ENCODE data around the gene FRYL. TPM values are rescaled to one million over a fixed set of nuclear protein-coding genes. Genes with fewer than 3 reads are reported as not detected.
A peak's percentile ranks its signal among the peaks of the same experiment; 100 is the strongest.

FRYL gene
- total RNA-seq, 2 experiments from 2014 or later = 44.8 to 54.2 TPM

DNA sequence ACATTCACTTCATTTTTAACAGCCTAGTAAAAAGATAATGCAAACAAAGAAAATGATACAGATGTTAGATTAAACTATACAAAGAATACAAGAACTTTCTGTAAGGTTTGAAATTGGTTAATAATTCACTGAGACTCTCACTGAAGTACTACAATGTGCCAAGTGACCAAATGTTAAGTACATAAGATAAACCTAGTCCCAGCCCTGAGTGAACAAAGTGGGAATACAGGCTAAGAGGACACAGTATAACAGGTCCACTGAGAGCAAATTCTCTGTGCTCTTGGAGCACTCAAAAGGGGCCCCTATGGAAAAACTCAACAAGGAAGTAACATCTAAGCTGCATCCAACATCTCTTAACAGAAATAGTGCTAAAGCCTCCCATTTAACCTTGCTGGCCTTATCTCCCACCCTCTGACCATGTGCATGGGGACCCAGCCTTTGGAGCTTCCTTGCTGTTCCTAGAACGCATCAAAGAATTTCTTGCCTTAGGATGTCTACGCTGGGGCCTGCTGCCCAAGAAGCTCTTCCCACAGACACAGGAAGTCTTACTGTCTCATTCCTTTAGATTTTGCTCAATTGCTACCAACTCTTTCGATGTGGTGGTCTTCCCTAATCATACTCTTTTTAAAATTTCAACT is 176.6 kb downstream of the FRYL start:
- no peak overlapping the region for H3K27ac Mint-ChIP-seq
- H3K4me1 Mint-ChIP-seq (ENCODE audit: low read depth) = no peaks in the 10 kb centered on the region
- no peaks in the 10 kb centered on the region for H3K27me3 Mint-ChIP-seq (ENCODE audit: low read depth)
- intact Hi-C loops (cut with micrococcal nuclease) = no loop called here
- H3K9me3 Mint-ChIP-seq = no peaks in the 10 kb centered on the region
- CTCF ChIA-PET = interaction anchor here (0.6 kb wide), 1 partner anchor 61 kb away, joined by 3 read pairs; no protein-coding TSS in a partner anchor
- no peak for DNase-seq
- peaks cover 5% of the 10 kb centered on the region for H3K36me3 Mint-ChIP-seq (ENCODE audit: low read depth)
- H3K4me3 Mint-ChIP-seq = no peak overlapping the region

DNA sequence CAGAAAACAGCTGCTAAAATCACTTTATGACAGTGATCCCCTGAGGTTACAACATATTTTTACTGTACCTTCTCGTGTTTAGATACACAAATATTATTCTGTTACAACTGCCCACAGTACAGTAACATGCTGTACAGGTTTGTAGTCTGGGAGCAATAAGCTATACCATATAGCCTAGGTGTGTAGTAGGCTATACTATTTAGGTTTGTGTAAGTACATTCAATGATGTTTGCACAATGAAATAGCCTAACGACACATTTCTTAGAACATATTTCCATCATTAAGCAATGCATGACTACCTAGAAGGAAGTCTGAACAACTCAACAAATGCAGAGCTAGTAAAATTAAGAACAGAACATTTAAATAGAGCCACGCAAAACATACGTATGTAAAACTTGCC is 177.3 kb downstream of the FRYL start:
- peaks cover 5% of the 10 kb centered on the region for H3K36me3 Mint-ChIP-seq (ENCODE audit: low read depth)

DNA sequence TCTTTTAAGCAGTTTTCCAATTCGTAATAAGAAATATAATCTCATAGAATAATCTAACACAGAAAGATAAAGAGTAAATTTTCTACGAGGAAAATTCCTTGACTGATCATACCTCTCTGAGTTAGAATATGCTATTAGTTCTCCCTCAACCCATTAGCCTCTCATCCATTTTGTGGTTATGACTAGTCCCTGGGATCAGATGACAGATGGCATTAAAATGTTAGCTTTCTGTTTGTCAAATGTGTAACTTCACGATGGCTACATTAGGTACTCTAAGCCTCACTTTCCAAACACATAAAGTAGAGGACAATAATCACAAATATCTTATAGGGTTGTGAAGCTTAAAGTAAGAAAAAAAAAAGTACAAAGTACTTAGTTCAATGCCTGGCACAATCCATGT is 177.9 kb downstream of the FRYL start:
- no peaks in the 10 kb centered on the region for H3K27me3 Mint-ChIP-seq (ENCODE audit: low read depth)
- DNase-seq = no peak
- peaks cover 5% of the 10 kb centered on the region for H3K36me3 Mint-ChIP-seq (ENCODE audit: low read depth)
- intact Hi-C loops (cut with micrococcal nuclease) = no loop called here
- no peaks in the 10 kb centered on the region for H3K4me1 Mint-ChIP-seq (ENCODE audit: low read depth)
- H3K27ac Mint-ChIP-seq = no peak overlapping the region
- no peaks in the 10 kb centered on the region for H3K9me3 Mint-ChIP-seq
- no peak overlapping the region for H3K4me3 Mint-ChIP-seq
- CTCF ChIA-PET = interaction anchor here (0.6 kb wide), 1 partner anchor 562 kb away, joined by 3 read pairs; no protein-coding TSS in a partner anchor

More for the DNA sequence above, 177.3 kb downstream of the FRYL start:
- no peak for DNase-seq
- H3K4me1 Mint-ChIP-seq (ENCODE audit: low read depth) = no peaks in the 10 kb centered on the region
- H3K4me3 Mint-ChIP-seq = no peak overlapping the region
- H3K27ac Mint-ChIP-seq = no peak overlapping the region
- no peaks in the 10 kb centered on the region for H3K9me3 Mint-ChIP-seq
- CTCF ChIA-PET = no interaction called here
- intact Hi-C loops (cut with micrococcal nuclease) = no loop called here
- no peaks in the 10 kb centered on the region for H3K27me3 Mint-ChIP-seq (ENCODE audit: low read depth)

DNA sequence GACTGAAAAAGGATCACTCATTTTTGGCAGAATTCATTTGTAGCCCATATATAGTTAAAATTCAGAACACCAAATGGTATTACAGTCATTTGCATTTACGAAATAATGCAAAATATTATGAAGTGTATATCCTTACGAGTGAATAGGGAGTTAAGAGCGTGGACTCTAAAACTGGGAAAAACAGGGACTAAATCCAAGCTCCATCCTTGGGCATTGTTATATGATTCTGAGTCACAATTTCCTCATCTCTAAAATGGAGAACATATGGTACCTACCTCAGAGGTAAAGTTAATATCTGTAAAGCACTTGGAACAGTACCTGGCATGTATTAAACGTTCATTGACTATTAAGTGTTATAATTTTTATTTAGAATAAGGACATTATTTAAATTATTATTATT is 183.7 kb downstream of the FRYL start:
- no peak overlapping the region for H3K4me3 Mint-ChIP-seq
- intact Hi-C loops (cut with micrococcal nuclease) = no loop called here
- H3K4me1 Mint-ChIP-seq (ENCODE audit: low read depth) = peaks cover 4% of the 10 kb centered on the region
- H3K9me3 Mint-ChIP-seq = no peaks in the 10 kb centered on the region
- CTCF ChIA-PET = interaction anchor here (0.6 kb wide), 1 partner anchor 423 kb away, joined by 3 read pairs; no protein-coding TSS in a partner anchor
- H3K27ac Mint-ChIP-seq = no peak overlapping the region
- DNase-seq = no peak
- H3K27me3 Mint-ChIP-seq (ENCODE audit: low read depth) = no peaks in the 10 kb centered on the region
- peaks cover 16% of the 10 kb centered on the region for H3K36me3 Mint-ChIP-seq (ENCODE audit: low read depth)

- DNase-seq = no peak
- H3K4me3 Mint-ChIP-seq = no peak overlapping the region
- intact Hi-C loops (cut with micrococcal nuclease) = no loop called here
- H3K27me3 Mint-ChIP-seq (ENCODE audit: low read depth) = no peaks in the 10 kb centered on the region
- H3K9me3 Mint-ChIP-seq = no peaks in the 10 kb centered on the region
- peaks cover 21% of the 10 kb centered on the region for H3K36me3 Mint-ChIP-seq (ENCODE audit: low read depth)
- no peak overlapping the region for H3K27ac Mint-ChIP-seq
- CTCF ChIA-PET = interaction anchor here (0.8 kb wide), 1 partner anchor 16 kb away, joined by 3 read pairs; no protein-coding TSS in a partner anchor
- peaks cover 7% of the 10 kb centered on the region for H3K4me1 Mint-ChIP-seq (ENCODE audit: low read depth)
Observed at GRCh38 chr4:48594180-48594579, 185.9 kb downstream of the FRYL start.

- CTCF ChIA-PET = no interaction called here
- DNase-seq = no peak
- Mint-ChIP-seq H3K4me3 (no peak overlapping the region), H3K9me3 (no peaks in the 10 kb centered on the region), H3K27me3 (ENCODE audit: low read depth) (no peaks in the 10 kb centered on the region), H3K36me3 (ENCODE audit: low read depth) (peaks cover 21% of the 10 kb centered on the region), H3K27ac (no peak overlapping the region), H3K4me1 (ENCODE audit: low read depth) (peaks cover 15% of the 10 kb centered on the region)
- intact Hi-C loops (cut with micrococcal nuclease) = no loop called here
Observed at GRCh38 chr4:48591372-48591771, 188.7 kb downstream of the FRYL start.

DNA sequence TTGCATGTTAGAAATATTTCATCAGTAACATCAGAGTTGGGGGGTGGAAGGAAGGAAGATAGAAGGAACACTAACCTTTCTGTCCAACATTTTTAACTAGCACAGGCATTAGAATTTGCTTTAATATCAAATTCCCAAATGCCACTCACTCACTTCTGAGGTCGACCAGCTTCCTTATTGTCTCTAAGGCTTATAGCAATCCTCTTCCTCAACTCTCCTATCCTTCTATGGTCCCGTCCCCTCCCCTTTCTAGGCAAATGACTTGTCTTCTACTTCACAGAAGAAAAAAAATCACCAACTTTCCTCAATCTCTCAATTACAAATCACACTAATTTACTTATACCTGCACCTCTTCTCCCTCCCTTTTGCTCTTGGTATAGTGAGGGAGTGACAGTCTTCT is 189.2 kb downstream of the FRYL start:
- intact Hi-C loops (cut with micrococcal nuclease) = no loop called here
- Mint-ChIP-seq H3K27ac (no peak overlapping the region), H3K4me3 (no peak overlapping the region), H3K27me3 (ENCODE audit: low read depth) (no peaks in the 10 kb centered on the region), H3K4me1 (ENCODE audit: low read depth) (peaks cover 15% of the 10 kb centered on the region), H3K36me3 (ENCODE audit: low read depth) (peaks cover 25% of the 10 kb centered on the region), H3K9me3 (no peaks in the 10 kb centered on the region)
- CTCF ChIA-PET = interaction anchor here (1.2 kb wide), 1 partner anchor 12 kb away, joined by 3 read pairs; no protein-coding TSS in a partner anchor
- no peak for DNase-seq

DNA sequence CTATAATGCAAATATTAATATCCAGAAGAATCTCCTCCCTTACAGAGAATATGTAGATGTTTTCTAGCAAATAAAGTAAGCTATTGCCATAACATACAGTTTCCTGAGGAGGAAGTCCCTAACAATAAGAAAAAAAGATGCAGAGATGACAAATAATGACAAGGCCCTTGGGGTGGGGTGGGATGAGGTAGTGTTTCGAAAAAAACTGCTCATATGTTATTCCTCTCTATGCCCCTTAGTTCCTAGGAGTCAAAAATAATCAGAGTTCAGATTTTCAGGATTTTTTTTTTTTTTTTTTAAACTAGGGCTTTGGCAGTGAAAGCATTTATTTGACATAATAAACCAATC is 191.0 kb downstream of the FRYL start:
- H3K27ac Mint-ChIP-seq = no peak overlapping the region
- no peak overlapping the region for H3K4me3 Mint-ChIP-seq
- intact Hi-C loops (cut with micrococcal nuclease) = no loop called here

GRCh38 chr4:48588230-48589097 is 191.6 kb downstream of the FRYL start:
- intact Hi-C loops (cut with micrococcal nuclease) = no loop called here
- Mint-ChIP-seq H3K36me3 (ENCODE audit: low read depth) (peaks cover 24% of the 10 kb centered on the region), H3K27me3 (ENCODE audit: low read depth) (no peaks in the 10 kb centered on the region), H3K4me1 (ENCODE audit: low read depth) (peaks cover 15% of the 10 kb centered on the region), H3K9me3 (no peaks in the 10 kb centered on the region), H3K4me3 (no peak overlapping the region), H3K27ac (peak overlapping the region; percentile 42)
- CTCF ChIA-PET = no interaction called here
- no peak for DNase-seq

More for the DNA sequence above, 191.0 kb downstream of the FRYL start:
- CTCF ChIA-PET = no interaction called here
- no peak for DNase-seq
- peaks cover 15% of the 10 kb centered on the region for H3K4me1 Mint-ChIP-seq (ENCODE audit: low read depth)
- peaks cover 25% of the 10 kb centered on the region for H3K36me3 Mint-ChIP-seq (ENCODE audit: low read depth)
- no peaks in the 10 kb centered on the region for H3K9me3 Mint-ChIP-seq
- H3K27me3 Mint-ChIP-seq (ENCODE audit: low read depth) = no peaks in the 10 kb centered on the region

DNA sequence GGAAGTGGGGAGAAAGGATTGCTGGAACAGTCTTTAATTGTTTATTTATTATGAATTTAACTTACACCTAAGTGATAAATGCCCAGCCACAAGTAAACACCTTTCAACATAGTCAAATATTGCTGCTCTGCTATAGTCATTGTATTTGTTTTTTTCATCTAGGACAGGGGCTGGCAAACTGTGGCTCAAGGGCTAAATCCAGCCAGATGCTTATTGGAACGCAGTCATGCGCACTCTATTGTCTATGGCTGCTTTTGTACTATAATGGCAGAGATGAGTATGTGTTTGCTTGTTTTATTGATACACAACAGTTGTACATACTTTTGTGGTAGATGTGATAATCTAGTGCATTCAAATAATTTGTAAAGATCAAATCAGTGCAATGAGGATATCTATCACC is 194.7 kb downstream of the FRYL start:
- H3K4me1 Mint-ChIP-seq (ENCODE audit: low read depth) = peaks cover 10% of the 10 kb centered on the region
- no peaks in the 10 kb centered on the region for H3K9me3 Mint-ChIP-seq
- no peak for DNase-seq
- intact Hi-C loops (cut with micrococcal nuclease) = no loop called here
- no peak overlapping the region for H3K4me3 Mint-ChIP-seq
- no peaks in the 10 kb centered on the region for H3K27me3 Mint-ChIP-seq (ENCODE audit: low read depth)
- peaks cover 19% of the 10 kb centered on the region for H3K36me3 Mint-ChIP-seq (ENCODE audit: low read depth)
- H3K27ac Mint-ChIP-seq = no peak overlapping the region
- CTCF ChIA-PET = no interaction called here

DNA sequence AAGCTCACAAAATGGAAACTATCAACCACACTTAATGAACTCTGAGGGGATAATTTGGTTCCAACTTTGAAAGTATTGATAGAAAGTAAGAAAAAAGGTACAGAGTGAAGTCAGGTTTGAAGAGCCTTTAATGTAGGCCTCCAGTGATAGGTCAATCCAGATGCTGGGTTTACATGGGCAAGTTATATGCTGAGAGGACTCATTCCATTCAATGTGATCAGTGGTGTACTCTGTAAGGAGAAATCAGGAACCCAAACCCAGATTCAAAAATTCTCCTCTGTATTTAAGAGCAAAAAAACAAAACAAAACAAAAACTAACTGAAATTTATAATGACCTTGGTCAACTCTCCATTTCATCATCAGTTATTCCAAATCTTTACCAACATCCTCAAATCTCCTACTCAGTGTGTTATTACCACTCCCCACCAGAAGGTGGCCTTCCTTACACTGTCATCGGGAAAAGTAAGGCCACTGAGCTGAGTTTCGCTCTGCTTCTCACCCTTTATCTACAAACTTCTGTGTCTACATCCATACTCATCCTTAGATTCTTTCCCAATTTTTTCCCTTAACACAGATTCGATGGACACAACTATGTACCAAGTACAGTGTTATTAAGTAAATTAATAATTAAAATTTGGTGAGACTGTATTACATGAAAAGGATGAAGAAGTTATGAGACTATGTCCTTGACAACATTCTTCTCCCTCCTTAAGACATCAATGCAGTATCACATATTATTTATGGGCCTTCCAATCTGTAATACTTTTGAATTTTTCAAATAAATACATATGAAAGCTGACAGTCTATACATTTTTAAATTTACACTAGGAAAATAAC is 201.7 kb downstream of the FRYL start:
- H3K27me3 Mint-ChIP-seq (ENCODE audit: low read depth) = no peaks in the 10 kb centered on the region
- intact Hi-C loops (cut with micrococcal nuclease) = loop anchor here (1.0 to 5.0 kb wide), 7 partner anchors 103 to 385 kb away; partner anchors contain the start of genes FRYL, OCIAD1 and OCIAD2
- no peak overlapping the region for H3K4me3 Mint-ChIP-seq
- peaks cover 5% of the 10 kb centered on the region for H3K36me3 Mint-ChIP-seq (ENCODE audit: low read depth)
- peak; percentile 72 for DNase-seq
- no peak overlapping the region for H3K27ac Mint-ChIP-seq
- H3K9me3 Mint-ChIP-seq = no peaks in the 10 kb centered on the region
- H3K4me1 Mint-ChIP-seq (ENCODE audit: low read depth) = peaks cover 7% of the 10 kb centered on the region
- CTCF ChIA-PET = interaction anchor here (0.6 to 2.9 kb wide), 30 partner anchors 10 to 400 kb away, joined by 3 to 30 read pairs (median 4); partner anchors contain the start of gene FRYL

GRCh38 chr4:48575964-48576363 is 204.1 kb downstream of the FRYL start:
- no peak for DNase-seq
- no peak overlapping the region for H3K4me3 Mint-ChIP-seq
- H3K36me3 Mint-ChIP-seq (ENCODE audit: low read depth) = peaks cover 10% of the 10 kb centered on the region
- no peak overlapping the region for H3K27ac Mint-ChIP-seq
- H3K9me3 Mint-ChIP-seq = no peaks in the 10 kb centered on the region
- peaks cover 7% of the 10 kb centered on the region for H3K4me1 Mint-ChIP-seq (ENCODE audit: low read depth)
- no peaks in the 10 kb centered on the region for H3K27me3 Mint-ChIP-seq (ENCODE audit: low read depth)
- intact Hi-C loops (cut with micrococcal nuclease) = loop anchor here (5.0 kb wide), 2 partner anchors 256 to 371 kb away; partner anchors contain the start of gene OCIAD1
- CTCF ChIA-PET = no interaction called here
